Measurements from ENCODE around the gene CACNB2.

Gene CACNB2

GRCh38 chr10:18140149-18140956, at the start of gene CACNB2:
Gene CACNB2 (plus strand): TSS chr10:18140424.
- no peak for DNase-seq

GRCh38 chr10:18094332-18094731, 45.9 kb upstream of the CACNB2 start:
- DNase-seq: no peak

DNA sequence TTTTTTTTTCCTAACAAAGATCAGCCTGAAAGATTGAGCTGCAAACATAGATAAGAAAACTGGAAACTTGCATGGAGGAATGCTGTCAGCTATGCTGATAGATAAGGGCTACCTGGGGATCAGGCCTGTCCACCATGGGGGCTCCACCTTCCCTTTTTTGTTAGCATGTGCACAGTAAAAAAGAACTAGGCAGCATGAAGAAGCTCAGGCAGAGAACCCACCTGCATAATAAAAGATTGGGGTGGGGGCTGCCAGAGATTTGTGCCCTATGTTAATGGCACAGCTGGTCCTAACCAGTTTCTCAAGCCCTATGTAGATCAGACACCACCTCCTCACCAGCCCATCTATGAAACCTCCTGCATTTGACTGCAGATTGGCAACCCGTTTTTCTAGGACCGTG, 45.4 kb upstream of the CACNB2 start:
- DNase-seq: no peak

DNA sequence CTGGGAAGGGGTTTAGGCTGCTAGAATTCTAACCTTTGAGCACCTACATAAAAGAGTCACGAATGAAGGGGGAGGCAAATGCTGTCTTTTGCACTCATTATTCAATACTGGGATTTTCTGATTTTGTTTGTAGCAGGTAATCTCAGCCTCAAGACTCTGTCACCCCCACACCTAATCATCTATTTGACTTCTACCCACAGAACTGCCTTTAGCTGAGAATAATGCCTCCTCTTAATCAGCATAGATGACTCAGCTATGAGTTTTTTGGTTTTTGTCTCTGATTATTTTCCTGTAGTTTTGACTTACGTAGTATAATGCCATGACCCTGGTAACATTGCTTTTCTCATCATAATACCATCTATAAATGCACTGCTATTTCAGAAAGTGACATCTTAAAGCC, 42.7 kb upstream of the CACNB2 start:
- DNase-seq: no peak

DNA sequence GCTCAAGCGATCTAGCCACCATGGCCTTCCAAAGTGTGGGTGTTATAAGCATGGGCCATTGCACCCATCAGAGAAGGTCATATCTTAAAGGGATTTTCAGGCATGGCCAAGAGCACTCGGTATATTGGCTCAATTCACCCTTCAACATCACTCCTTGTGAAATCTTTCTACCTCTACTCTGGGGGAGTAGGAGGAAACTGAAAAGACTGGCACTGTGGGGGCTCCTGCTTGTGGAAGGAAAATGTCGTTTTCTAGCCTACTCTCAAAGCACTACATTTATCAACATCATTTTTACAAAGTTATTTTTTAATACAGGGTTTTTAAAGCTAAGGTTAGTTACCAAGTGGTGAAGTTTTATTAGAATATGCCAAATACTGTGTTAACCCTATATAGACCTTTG, 42.0 kb upstream of the CACNB2 start:
- DNase-seq: no peak

GRCh38 chr10:18099415-18099814, 40.8 kb upstream of the CACNB2 start:
- DNase-seq: no peak

GRCh38 chr10:18100669-18101068, 39.6 kb upstream of the CACNB2 start:
- DNase-seq: no peak

DNA sequence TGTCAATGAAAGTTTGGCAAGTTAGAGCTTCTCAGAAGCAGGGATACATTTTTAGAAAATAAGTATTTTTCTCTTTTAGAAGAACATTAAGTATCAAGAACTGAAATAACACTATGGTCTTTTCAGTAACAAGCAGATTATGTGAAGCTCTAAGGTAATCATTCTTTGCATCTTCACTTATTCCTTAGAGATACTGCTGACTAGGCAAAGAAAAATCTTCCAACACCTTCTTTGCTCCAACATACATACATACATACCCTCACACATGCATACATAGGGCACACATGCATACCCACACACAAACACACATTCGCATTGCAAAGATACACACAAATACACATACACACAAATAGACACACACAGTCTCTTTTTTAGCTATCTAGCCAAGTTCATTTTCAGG, 37.8 kb upstream of the CACNB2 start:
- DNase-seq: no peak

DNA sequence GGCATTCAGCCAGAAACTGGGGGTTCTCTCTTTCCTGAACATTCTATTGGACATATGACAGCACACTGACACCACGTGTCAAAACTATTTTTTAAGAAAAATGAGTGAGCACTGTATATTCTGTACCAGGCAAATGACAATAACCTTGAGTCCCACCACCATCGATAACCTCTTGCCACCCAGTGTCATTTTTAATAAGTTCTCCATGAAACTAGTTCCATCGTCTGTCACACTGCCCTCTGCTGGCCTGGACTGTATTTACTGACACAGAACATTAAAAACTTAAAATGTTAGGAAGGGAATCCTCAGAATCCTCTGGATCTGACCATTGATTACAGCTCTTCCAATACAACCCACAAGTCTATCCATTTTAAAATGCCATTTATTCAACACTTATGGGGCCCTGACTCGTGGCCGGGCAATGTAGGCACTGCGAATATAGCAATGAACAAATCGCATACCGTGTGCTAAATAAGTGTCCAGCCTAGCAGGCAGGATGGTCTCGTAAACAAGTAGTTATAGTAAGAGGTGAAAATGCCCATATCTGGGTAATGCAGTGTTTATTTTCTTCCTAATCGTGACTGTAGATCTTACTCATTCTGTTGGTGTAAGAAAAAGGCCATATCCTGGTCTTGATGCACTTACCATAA, 35.9 kb upstream of the CACNB2 start:
- peak; percentile 46 for DNase-seq

DNA sequence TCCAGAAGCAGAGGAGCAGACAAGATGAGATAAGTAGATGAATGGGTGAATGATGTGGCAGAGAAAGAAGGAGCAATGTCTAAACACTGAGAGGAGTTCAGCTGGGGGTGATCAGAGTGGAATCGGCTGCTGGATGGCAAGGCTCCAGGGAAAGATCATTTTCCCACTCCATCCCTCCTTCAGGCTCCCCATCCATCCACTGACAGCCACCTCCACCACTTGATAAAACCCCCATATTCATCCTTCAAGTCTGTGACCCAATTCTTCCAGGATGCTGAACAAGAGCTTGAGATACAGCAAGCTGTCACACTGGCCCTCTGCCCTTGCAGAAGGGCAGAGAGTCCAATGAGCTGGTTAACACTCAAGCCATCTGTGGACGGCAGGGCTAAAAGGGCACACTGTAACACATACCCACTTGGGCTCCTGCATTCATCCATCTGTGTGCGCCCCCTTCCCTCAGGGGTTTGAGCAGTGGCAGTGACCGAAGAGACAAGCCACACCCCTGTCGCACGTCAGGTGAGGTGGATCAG, 30.8 kb upstream of the CACNB2 start:
- no peak for DNase-seq

- DNase-seq: no peak
Measured at GRCh38 chr10:18113881-18114280, 26.3 kb upstream of the CACNB2 start.

DNA sequence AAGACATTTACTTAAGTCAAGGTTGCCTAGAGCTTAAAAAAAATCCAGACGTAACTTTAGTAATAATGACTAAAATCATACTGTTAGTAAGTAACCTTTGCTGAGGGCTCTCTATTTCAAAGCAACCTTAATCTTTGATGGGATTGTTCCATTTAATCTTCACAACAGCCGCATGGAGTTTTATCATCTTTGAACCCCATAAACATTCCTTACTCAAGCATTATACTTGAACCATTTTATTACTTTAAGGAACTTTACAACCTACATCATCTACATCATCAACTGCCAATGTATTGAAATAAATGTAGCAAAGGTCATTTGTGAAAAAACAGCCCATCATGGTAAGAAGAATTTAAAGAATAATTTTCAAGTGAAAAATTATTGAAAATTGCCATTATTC, 22.9 kb upstream of the CACNB2 start:
- DNase-seq: no peak

GRCh38 chr10:18122753-18123152, 17.5 kb upstream of the CACNB2 start:
- no peak for DNase-seq

DNA sequence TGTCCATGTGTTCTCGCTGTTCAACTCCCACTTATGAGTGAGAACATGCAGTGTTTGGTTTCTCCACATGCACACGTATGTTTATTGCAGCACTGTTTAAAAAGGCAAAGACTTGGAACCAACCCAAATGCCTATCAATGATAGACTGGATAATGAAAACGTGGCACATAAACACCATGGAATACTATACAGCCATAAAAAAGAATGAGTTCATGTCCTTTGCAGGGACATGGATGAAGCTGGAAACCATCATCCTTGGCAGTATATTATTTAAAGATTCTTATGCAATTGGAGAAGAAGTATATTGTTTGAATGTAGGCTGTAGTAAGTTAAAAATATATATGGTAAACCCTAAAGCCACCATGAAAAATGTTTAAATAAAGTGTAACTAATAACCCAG, 7.2 kb upstream of the CACNB2 start:
- no peak for DNase-seq

- no peak for DNase-seq
Measured at GRCh38 chr10:18134509-18134908, 5.7 kb upstream of the CACNB2 start.

GRCh38 chr10:18134921-18135320, 5.3 kb upstream of the CACNB2 start:
- DNase-seq: no peak

DNA sequence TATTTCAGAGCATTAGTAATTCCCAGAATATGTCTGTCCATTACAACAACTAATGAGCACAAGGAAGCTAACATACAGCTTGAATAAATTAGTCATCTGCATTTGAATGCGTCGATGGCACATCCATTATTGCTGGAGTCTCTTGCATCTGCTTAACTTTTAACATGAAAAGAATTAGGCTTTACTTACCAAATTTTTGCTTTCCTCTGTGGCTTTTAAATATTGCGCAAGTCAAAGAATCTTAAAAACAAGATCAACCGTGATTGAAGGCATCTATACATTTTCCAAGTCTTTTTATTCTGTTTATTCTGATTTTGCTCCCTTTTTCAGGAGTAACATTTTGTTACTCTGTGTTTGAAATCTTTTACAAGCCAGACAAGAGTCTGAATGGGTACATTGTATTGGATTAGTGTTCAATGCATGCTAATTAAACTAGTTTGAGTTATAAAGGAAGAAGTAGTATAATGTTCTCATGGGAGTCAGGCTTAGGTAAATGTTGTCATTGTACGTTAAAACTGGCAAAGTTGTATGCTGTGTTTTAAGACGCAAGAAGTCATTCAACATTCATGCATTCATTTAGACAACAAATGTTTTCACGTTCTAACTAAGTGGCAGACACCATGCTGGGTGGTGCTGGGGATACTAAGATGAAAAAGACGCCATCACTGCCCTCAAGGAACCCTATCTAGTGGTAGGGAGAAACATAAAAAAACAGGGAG, 4.0 kb upstream of the CACNB2 start:
- DNase-seq: no peak

- DNase-seq: no peak
Measured at GRCh38 chr10:18137111-18137510, 3.1 kb upstream of the CACNB2 start.

DNA sequence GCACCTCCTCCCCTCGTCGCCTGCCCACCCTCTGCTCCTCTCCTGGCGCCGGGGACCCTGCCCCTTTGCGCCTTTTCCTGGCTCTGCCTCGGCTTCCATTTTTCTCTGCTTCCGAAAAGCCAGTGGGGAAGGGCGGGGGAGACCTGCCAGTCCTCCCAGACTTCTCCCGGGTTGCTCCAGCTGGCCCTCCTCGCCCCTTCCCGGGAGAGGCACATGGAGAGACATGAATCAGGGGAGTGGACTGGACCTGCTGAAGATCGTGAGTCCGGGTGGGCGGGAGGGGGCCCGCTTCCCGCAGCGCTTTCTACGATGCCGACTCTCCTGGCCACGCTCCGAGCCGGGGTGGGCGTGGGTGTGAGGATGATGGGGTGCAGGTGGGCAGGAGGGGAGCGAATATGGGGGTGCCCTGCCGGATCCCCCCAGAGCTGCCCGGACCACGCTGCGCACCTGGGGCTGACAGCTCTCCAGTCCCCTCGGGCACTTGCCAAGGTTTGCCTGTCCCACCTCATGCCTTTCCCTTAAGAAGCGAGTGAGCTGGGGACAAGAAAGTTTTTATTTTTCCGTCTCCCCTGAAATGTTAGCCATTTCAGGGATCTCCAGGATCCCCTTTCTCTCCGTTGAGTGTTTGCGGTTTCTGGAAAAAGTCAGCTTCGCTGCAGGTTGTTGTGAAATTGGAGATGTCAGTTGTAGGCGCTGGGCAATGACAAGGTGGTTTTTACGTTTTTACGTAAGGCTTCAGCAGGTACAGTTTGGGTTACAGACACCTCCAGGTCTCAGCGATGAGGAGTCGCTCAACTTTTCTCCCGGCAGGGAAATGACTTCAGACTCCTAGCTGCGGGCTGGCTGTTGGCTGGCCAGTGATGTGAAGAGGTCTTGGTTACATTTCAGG, 977 bp downstream of the CACNB2 start:
- no peak for DNase-seq

GRCh38 chr10:18142151-18142550, 1.9 kb downstream of the CACNB2 start:
- DNase-seq: no peak

DNA sequence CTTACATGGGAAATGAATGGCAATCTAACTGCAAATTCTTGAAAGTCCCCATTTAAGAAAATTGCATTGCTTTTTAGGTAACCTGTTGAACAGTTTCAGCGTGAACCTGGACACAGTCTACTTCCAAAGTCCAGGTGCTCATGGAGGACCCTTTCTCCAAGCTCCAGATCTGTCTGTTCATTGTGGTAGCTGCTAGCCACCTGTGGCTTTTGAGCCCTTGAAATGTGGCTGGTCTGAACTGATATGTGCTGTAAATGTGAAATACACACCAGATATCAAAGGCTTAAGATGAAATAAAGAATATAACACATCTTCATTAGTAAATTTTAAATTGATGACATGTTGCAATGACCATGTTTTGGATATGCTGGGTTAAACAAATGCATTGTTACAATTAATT, 4.2 kb downstream of the CACNB2 start:
- no peak for DNase-seq

DNA sequence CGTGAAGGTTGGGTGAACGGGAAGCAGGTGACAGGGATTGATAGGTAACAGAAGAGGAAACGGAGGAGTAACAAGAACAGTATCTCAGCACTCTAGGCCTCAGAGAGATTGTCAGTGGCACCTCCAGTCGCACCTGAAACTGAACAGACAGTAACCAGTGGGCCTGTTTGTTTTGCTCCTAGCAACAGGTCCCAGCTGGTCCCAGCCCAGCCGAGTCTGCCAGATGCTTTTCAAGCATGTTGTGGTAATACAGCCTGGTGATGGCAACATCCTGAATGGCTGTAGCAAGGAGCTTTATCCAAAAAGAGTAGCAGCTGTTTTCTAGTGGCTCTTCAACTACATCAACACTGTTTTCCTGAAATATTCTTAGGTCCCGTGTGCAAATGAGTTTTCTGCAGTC, 4.7 kb downstream of the CACNB2 start:
- DNase-seq: no peak

GRCh38 chr10:18145652-18146051, 5.4 kb downstream of the CACNB2 start:
- no peak for DNase-seq

Measured in activated naive CD4-positive, alpha-beta T cell treated with anti-CD3 and anti-CD28 coated beads, Interleukin-2, amount 50 U/mL, for 16 hours (primary cell).